ENCODE results near the gene XRCC6. TPM values are rescaled to one million over a fixed set of nuclear protein-coding genes. Genes with fewer than 3 reads are reported as not detected.
A peak's percentile ranks its signal among the peaks of the same experiment; 100 is the strongest.
"Not testable (repeated sequence)": the region's sequence is repeated elsewhere in the genome, so short reads cannot be mapped to it uniquely, and the experiment has no call there.

XRCC6 gene
- 100 to 1,000 TPM; 351 to 473 (median 385) TPM for polyA plus RNA-seq

- H3K4me1 Mint-ChIP-seq = peaks cover 31 to 37% of the 10 kb centered on the region in 2 donors
- H3K27ac Mint-ChIP-seq = peak within 1 kb of the TSS; percentile 97 to 100 (median 99)
- H3K27me3 Mint-ChIP-seq (ENCODE audit: low read depth in 3 of 3) = peaks cover 6 to 10% (median 10%) of the 10 kb centered on the region in 3 donors
- peak within 1 kb of the TSS; percentile 93 to 99 (median 97) for H3K4me3 Mint-ChIP-seq
- DNase-seq = peak; percentile 99 to 100 (median 100)
- H3K9me3 Mint-ChIP-seq = no peaks in the 10 kb centered on the region
- peaks cover 0 to 3% (median 0%) of the 10 kb centered on the region in 3 donors for H3K36me3 Mint-ChIP-seq
These were observed at the start of gene XRCC6 for GRCh38 chr22:41621099-41621910. Gene XRCC6, plus strand, starts transcription at chr22:41621295. Its CDS starts 710 bp downstream, at chr22:41622005.

GRCh38 chr22:41571786-41572185, 49.3 kb upstream of the XRCC6 start:
- Mint-ChIP-seq H3K4me1 (no peaks in the 10 kb centered on the region), H3K4me3 (no peak overlapping the region), H3K27ac (no peak overlapping the region), H3K27me3 (ENCODE audit: low read depth in 3 of 3) (peaks cover 0 to 4% (median 0%) of the 10 kb centered on the region in 3 donors), H3K9me3 (no peaks in the 10 kb centered on the region), H3K36me3 (no peaks in the 10 kb centered on the region)
- no peak for DNase-seq

GRCh38 chr22:41572305-41572704, 48.8 kb upstream of the XRCC6 start:
- H3K27me3 Mint-ChIP-seq (ENCODE audit: low read depth in 3 of 3); H3K36me3 Mint-ChIP-seq; H3K4me3 Mint-ChIP-seq; H3K9me3 Mint-ChIP-seq; H3K4me1 Mint-ChIP-seq; DNase-seq: not testable (repeated sequence)
- H3K27ac Mint-ChIP-seq = peak overlapping the region in 1 of 6 donors; percentile 59

DNA sequence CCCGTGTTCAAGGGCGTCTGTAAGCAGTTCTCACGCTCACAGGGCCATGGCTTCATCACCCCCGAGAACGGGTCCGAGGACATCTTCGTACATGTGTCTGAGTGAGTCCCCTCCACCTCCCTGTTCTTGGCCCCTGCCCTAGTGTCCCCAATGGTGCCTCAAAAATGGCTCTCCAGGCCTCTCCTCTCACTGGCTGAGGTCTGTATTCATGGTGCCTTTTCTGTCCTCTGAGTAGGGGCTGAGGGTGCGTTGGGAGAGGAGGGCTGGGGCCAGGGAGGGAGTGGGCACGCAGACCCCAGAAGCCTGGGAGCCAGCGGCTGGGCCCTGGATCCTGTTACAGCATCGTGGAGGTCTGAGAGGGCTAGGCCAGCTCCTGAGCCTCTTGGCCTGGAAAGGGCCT, 47.4 kb upstream of the XRCC6 start:
- H3K9me3 Mint-ChIP-seq = no peaks in the 10 kb centered on the region
- no peaks in the 10 kb centered on the region for H3K36me3 Mint-ChIP-seq

DNA sequence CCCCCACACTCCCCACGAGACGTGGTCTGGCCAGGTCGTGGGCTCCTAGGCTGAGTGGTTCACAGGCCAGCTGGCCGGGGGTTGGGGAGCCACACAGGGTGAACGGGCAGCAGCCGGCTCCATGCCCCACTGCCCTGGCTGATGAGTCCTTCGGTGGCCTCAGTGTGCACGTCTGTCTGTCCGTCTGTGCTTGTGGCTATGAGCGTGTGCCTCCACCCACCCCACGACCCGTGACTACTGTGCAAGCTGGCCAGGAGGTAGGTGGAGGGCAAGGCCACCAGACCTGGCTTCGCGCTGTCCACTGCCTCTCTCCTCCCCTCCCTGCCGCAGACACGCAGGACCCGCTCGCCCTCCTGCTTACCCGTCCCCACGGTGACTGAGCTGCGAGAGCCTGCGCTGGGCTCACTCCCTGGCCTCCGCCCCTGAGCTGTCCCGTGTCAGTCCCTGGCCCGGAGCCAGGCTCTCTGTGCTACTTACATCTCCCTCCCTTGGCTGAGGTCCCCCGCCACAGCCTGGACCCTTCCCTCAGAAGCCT, 46.2 kb upstream of the XRCC6 start:
- Mint-ChIP-seq H3K27ac (no peak overlapping the region), H3K4me3 (no peak overlapping the region), H3K9me3 (no peaks in the 10 kb centered on the region), H3K27me3 (ENCODE audit: low read depth in 3 of 3) (peaks cover 0 to 4% (median 3%) of the 10 kb centered on the region in 3 donors), H3K36me3 (no peaks in the 10 kb centered on the region), H3K4me1 (no peaks in the 10 kb centered on the region)
- no peak for DNase-seq

More for the DNA sequence above, 47.4 kb upstream of the XRCC6 start:
- peaks cover 0 to 4% (median 2%) of the 10 kb centered on the region in 3 donors for H3K27me3 Mint-ChIP-seq (ENCODE audit: low read depth in 3 of 3)
- no peak for DNase-seq
- H3K4me1 Mint-ChIP-seq = no peaks in the 10 kb centered on the region
- H3K27ac Mint-ChIP-seq = no peak overlapping the region
- H3K4me3 Mint-ChIP-seq = no peak overlapping the region

DNA sequence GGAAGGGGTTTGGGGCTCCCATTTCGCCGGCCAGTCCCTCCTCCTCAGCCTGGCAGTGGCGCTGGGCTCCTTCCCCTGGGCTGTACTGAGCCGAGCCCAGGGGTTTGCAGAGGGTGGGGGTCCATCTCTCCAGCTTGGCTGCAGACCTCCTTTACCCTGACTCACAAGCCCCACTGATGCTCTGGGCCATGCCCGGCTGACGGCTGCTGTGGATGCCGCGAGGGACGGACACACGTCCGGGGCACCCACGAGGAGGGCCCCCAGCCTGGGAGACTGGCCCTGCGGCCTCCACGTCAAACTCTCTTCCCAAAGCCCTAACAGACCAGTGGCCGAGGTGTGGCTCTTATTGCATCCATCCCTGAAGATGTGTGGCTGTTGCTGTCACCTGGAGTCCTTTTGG, 45.6 kb upstream of the XRCC6 start:
- Mint-ChIP-seq H3K4me1 (no peaks in the 10 kb centered on the region), H3K27ac (no peak overlapping the region), H3K36me3 (no peaks in the 10 kb centered on the region), H3K4me3 (no peak overlapping the region), H3K27me3 (ENCODE audit: low read depth in 3 of 3) (peaks cover 0 to 4% (median 1%) of the 10 kb centered on the region in 3 donors), H3K9me3 (no peaks in the 10 kb centered on the region)
- no peak for DNase-seq

DNA sequence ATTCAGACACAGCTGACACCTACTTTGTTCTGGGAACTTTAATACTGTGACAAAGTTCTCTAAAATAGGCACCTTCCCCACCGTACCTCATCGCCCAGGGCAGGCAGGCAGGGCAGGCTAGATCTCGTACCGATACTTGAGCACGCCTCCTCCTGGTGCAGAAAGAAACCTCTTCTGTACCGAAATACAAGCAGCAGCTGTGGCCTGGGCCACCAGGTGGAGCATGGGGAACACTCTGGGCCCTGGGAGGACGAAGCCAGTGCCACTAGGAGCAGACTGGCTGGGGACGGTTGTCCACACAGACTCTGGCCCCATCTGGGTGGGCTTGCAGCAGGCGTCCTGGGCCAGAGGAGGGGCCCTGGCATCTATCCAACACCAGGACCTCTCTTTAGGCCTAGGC, 44.2 kb upstream of the XRCC6 start:
- peak; percentile 27 for DNase-seq
- no peaks in the 10 kb centered on the region for H3K9me3 Mint-ChIP-seq
- H3K4me1 Mint-ChIP-seq = no peaks in the 10 kb centered on the region
- H3K36me3 Mint-ChIP-seq = no peaks in the 10 kb centered on the region
- peak overlapping the region in 1 of 6 donors; percentile 7 for H3K27ac Mint-ChIP-seq
- peaks cover 0 to 4% (median 1%) of the 10 kb centered on the region in 3 donors for H3K27me3 Mint-ChIP-seq (ENCODE audit: low read depth in 3 of 3)
- no peak overlapping the region for H3K4me3 Mint-ChIP-seq

DNA sequence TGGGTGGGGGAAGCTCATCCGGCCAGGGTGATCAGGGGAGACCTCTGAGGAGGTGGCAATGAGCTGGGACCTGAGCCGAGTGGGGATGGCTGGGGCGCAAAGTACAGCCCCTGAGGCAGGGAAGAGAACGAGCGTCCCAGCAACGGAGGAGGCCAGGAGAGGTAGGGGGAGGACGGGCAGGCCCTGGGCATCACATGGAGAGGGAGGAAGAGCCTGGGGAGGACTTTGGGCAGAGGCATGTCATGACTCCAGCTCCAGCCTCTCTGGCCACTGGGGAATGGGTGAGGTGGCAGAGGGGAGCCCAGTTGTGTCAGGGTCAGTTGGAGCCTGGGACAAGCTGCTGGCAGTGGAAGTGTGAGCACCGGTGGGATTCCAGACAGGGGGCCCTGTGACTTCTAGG, 43.0 kb upstream of the XRCC6 start:
- Mint-ChIP-seq H3K27me3 (ENCODE audit: low read depth in 3 of 3) (peaks cover 0 to 4% (median 1%) of the 10 kb centered on the region in 3 donors), H3K9me3 (no peaks in the 10 kb centered on the region), H3K27ac (peak overlapping the region in 1 of 6 donors; percentile 28), H3K4me3 (no peak overlapping the region), H3K36me3 (peaks cover 0 to 8% (median 7%) of the 10 kb centered on the region in 3 donors), H3K4me1 (no peaks in the 10 kb centered on the region)
- no peak for DNase-seq

GRCh38 chr22:41578818-41579217, 42.3 kb upstream of the XRCC6 start:
- H3K27me3 Mint-ChIP-seq (ENCODE audit: low read depth in 3 of 3) = peaks cover 0 to 4% (median 1%) of the 10 kb centered on the region in 3 donors

GRCh38 chr22:41579297-41579996, 41.6 kb upstream of the XRCC6 start:
- no peak for DNase-seq
- peaks cover 0 to 4% (median 1%) of the 10 kb centered on the region in 3 donors for H3K27me3 Mint-ChIP-seq (ENCODE audit: low read depth in 3 of 3)
- H3K4me1 Mint-ChIP-seq = no peaks in the 10 kb centered on the region
- H3K27ac Mint-ChIP-seq = no peak overlapping the region
- no peak overlapping the region for H3K4me3 Mint-ChIP-seq
- no peaks in the 10 kb centered on the region for H3K9me3 Mint-ChIP-seq
- H3K36me3 Mint-ChIP-seq = peaks cover 5 to 9% (median 8%) of the 10 kb centered on the region in 3 donors

More at GRCh38 chr22:41578818-41579217, 42.3 kb upstream of the XRCC6 start:
- no peak for DNase-seq
- Mint-ChIP-seq H3K36me3 (peaks cover 5 to 8% (median 7%) of the 10 kb centered on the region in 3 donors), H3K9me3 (no peaks in the 10 kb centered on the region), H3K4me3 (no peak overlapping the region), H3K4me1 (no peaks in the 10 kb centered on the region), H3K27ac (peak overlapping the region in 1 of 6 donors; percentile 21)

DNA sequence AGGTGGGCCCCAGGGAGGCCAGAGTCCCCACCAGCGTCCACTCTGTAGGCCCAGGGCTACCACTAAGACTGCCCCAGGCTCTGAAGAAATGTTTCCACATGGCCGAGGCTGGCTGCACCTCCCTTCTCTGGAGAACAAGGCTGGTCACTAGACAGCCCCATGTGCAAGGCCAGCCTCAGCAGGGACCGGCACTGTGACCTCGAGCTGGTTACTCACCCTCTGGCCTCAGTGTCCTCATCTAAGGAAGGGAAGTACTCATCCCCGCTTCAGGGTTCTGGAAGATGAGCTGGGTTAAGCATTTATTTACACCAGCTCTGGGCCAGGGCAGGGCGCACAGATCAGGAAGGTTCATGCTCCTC, 41.1 kb upstream of the XRCC6 start:
- peaks cover 0 to 4% (median 1%) of the 10 kb centered on the region in 3 donors for H3K27me3 Mint-ChIP-seq (ENCODE audit: low read depth in 3 of 3)
- DNase-seq = no peak
- H3K27ac Mint-ChIP-seq = no peak overlapping the region
- no peak overlapping the region for H3K4me3 Mint-ChIP-seq
- H3K9me3 Mint-ChIP-seq = no peaks in the 10 kb centered on the region
- H3K36me3 Mint-ChIP-seq = peaks cover 5 to 10% (median 8%) of the 10 kb centered on the region in 3 donors
- H3K4me1 Mint-ChIP-seq = no peaks in the 10 kb centered on the region

GRCh38 chr22:41582694-41583093, 38.4 kb upstream of the XRCC6 start:
- Mint-ChIP-seq H3K36me3 (peaks cover 5 to 10% (median 8%) of the 10 kb centered on the region in 3 donors), H3K9me3 (no peaks in the 10 kb centered on the region), H3K4me1 (peaks cover 0 to under 1% of the 10 kb centered on the region in 2 donors), H3K4me3 (peak overlapping the region in 1 of 5 donors; percentile 10), H3K27ac (peak overlapping the region in 1 of 6 donors; percentile 41), H3K27me3 (ENCODE audit: low read depth in 3 of 3) (peaks cover 0 to 3% (median 1%) of the 10 kb centered on the region in 3 donors)
- DNase-seq = no peak

DNA sequence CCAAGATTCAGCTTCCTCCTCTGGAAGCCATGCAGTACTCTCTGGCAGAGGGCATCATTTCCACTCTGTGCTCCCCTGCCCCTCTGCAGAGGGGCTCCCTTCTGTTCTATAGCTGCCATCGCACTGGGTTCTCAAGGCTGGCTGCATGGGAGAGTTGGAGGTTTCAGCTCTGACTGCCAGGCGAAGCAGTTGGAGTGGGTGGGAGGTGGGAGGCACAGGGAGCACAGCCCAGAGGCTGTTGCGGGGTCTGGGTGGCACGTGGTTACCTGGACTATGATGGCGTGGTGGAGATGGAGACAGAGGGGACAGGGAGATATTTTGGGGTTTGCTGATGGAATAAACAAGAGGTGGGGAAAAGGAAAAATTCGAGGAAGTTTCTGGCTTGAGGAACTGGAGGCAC, 36.2 kb upstream of the XRCC6 start:
- H3K27me3 Mint-ChIP-seq (ENCODE audit: low read depth in 3 of 3) = peaks cover 0 to 5% (median 1%) of the 10 kb centered on the region in 3 donors
- H3K4me3 Mint-ChIP-seq = no peak overlapping the region
- no peaks in the 10 kb centered on the region for H3K9me3 Mint-ChIP-seq
- no peak overlapping the region for H3K27ac Mint-ChIP-seq
- DNase-seq = no peak
- H3K4me1 Mint-ChIP-seq = peaks cover 12 to 13% of the 10 kb centered on the region in 2 donors
- H3K36me3 Mint-ChIP-seq = peaks cover 5 to 10% (median 8%) of the 10 kb centered on the region in 3 donors

DNA sequence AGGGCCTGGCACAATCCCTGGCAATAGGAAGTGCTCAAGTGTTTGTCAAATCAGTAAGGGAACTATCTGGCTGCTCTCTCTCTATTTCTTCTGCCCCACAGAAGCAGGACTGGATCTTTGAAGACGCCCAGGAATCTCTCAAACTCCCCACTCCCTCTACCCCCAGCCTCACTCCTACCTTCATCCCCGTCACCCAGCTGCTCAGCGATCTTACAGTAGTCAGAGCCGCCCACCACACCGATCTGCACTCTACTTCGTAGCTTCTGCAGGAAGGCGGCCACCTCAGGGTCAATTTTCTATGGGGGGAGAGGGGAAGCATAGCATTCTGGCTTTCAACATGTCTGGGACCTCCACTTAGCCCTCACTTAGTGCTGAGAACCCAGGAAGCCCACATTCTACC, 35.2 kb upstream of the XRCC6 start:
- no peak overlapping the region for H3K4me3 Mint-ChIP-seq
- peaks cover 5 to 10% (median 8%) of the 10 kb centered on the region in 3 donors for H3K36me3 Mint-ChIP-seq
- H3K4me1 Mint-ChIP-seq = peaks cover 15 to 16% of the 10 kb centered on the region in 2 donors
- peak overlapping the region in 2 of 6 donors; percentile 25 to 27 for H3K27ac Mint-ChIP-seq
- DNase-seq = no peak
- no peaks in the 10 kb centered on the region for H3K9me3 Mint-ChIP-seq
- H3K27me3 Mint-ChIP-seq (ENCODE audit: low read depth in 3 of 3) = peaks cover 3 to 6% (median 5%) of the 10 kb centered on the region in 3 donors
